DMS53 treated with DMSO at 0.1 percent for 48 hours (cell line): ENCODE data around the gene CASP9.
A peak's percentile ranks its signal among the peaks of the same experiment; 100 is the strongest.
"Not testable (repeated sequence)": the region's sequence is repeated elsewhere in the genome, so short reads cannot be mapped to it uniquely, and the experiment has no call there.

Experiments used
- DNase-seq: peaks from one replicate; lab custom pipeline; 2025; ENCODE audit not compliant: unreplicated experiment; lab: John Stamatoyannopoulos, UW

Gene CASP9

GRCh38 chr1:15471067-15471466, 52.9 kb downstream of the CASP9 start:
- DNase-seq, result not testable (repeated sequence)

GRCh38 chr1:15469821-15470448, 54.1 kb downstream of the CASP9 start:
- DNase-seq, result peak; percentile 48

GRCh38 chr1:15469361-15469760, 54.7 kb downstream of the CASP9 start:
- no peak for DNase-seq

GRCh38 chr1:15468145-15468544, 55.9 kb downstream of the CASP9 start:
- no peak for DNase-seq

GRCh38 chr1:15466955-15467625, 56.9 kb downstream of the CASP9 start:
- DNase-seq, result not testable (repeated sequence)

- no peak for DNase-seq
Observed at GRCh38 chr1:15465674-15466073, 58.3 kb downstream of the CASP9 start.

- peak; percentile 44 for DNase-seq
Observed at GRCh38 chr1:15463926-15464322, 60.1 kb downstream of the CASP9 start.

- DNase-seq, result peak; percentile 91
Observed at GRCh38 chr1:15463064-15463800, 60.8 kb downstream of the CASP9 start.

GRCh38 chr1:15460708-15461095, 63.3 kb downstream of the CASP9 start:
- DNase-seq, result no peak

- DNase-seq, result peak; percentile 8
Observed at GRCh38 chr1:15459771-15460707, 64.0 kb downstream of the CASP9 start.

- not testable (repeated sequence) for DNase-seq
Observed at GRCh38 chr1:15458388-15458787, 65.6 kb downstream of the CASP9 start.

GRCh38 chr1:15457585-15457984, 66.4 kb downstream of the CASP9 start:
- DNase-seq, result no peak

GRCh38 chr1:15456313-15456954, 67.6 kb downstream of the CASP9 start, which contains the start of gene CELA2A:
CELA2A (plus strand) TSS chr1:15456732; CDS start chr1:15456754, 22 bp downstream.
- no peak for DNase-seq

- DNase-seq, result no peak
Observed at GRCh38 chr1:15455522-15455921, 68.5 kb downstream of the CASP9 start.

- no peak for DNase-seq
Observed at GRCh38 chr1:15454256-15454655, 69.8 kb downstream of the CASP9 start.

GRCh38 chr1:15453734-15454133, 70.3 kb downstream of the CASP9 start:
- DNase-seq, result no peak

GRCh38 chr1:15452866-15453571, 71.0 kb downstream of the CASP9 start:
- no peak for DNase-seq

- DNase-seq, result no peak
Observed at GRCh38 chr1:15452216-15452615, 71.8 kb downstream of the CASP9 start.

GRCh38 chr1:15451014-15451722, 72.8 kb downstream of the CASP9 start:
- DNase-seq, result no peak
